GM12878 (cell line): Measurements from ENCODE around the gene ZNF276. TPM values are rescaled to one million over a fixed set of nuclear protein-coding genes. Genes with fewer than 3 reads are reported as not detected.

Experiments
- ASH2L ChIP-seq: fragments of 300-600, 200-600 bp; sonication (generic); IDR thresholded peaks from 2 replicates; pipeline ENCODE4 v1.6.1; 2017; ENCODE audit warnings: low read depth, mild to moderate bottlenecking, borderline replicate concordance
- ATF2 ChIP-seq: IDR thresholded peaks from 2 replicates; pipeline ENCODE4 v1.6.1; 2012; ENCODE audit warnings: low read length, inconsistent platforms
- ATF7 ChIP-seq: fragments of 450-650 bp; IDR thresholded peaks from 2 replicates; pipeline ENCODE4 v1.6.1; 2016; ENCODE audit warnings: low read depth, mild to moderate bottlenecking
- BACH1 ChIP-seq: fragments of 450-650 bp; IDR thresholded peaks from 2 replicates; pipeline ENCODE4 v1.6.1; 2017; ENCODE audit warnings: mild to moderate bottlenecking, borderline replicate concordance
- BHLHE40 ChIP-seq, 2 experiments: fragments of 450-650 bp in 1 of 2; IDR thresholded peaks; 2 replicates each; pipeline ENCODE4 v1.6.1; 2011 to 2017; ENCODE audit warnings: low read depth in 2 of 2, borderline replicate concordance in 1 of 2, improper control_type of control experiment in 1 of 2, low read length in 1 of 2, mild to moderate bottlenecking in 1 of 2
- CBFB ChIP-seq: IDR thresholded peaks from 2 replicates; pipeline ENCODE4 v1.6.1; 2016; ENCODE audit warnings: antibody characterized with exemption, low read depth
- CBX3 ChIP-seq: fragments of 200-600 bp; sonication (generic); IDR thresholded peaks from 2 replicates; pipeline ENCODE4 v1.6.1; 2016; ENCODE audit warnings: low read depth, borderline replicate concordance
- ETV6 ChIP-seq, 2 experiments: fragments of 450-650 bp in 1 of 2; IDR thresholded peaks in 1 of 2; conservative IDR thresholded peaks in 1 of 2; 2 replicates each; pipeline ENCODE4 v1.6.1; 2014; ENCODE audit warnings: antibody characterized with exemption in 1 of 2, borderline replicate concordance in 1 of 2, low read depth in 1 of 2, mild to moderate bottlenecking in 1 of 2, moderate library complexity in 1 of 2
- EZH2 ChIP-seq: IDR thresholded peaks from 2 replicates; pipeline ENCODE4 v1.6.1; 2012; ENCODE audit warnings: low read depth, mild to moderate bottlenecking, control low read depth, inconsistent platforms, low read length, borderline replicate concordance; ENCODE audit not compliant: control insufficient read depth
- JUND ChIP-seq: IDR thresholded peaks from 2 replicates; pipeline ENCODE4 v1.6.1; 2012; ENCODE audit warnings: low read depth, mild to moderate bottlenecking, low read length, improper control_type of control experiment, moderate library complexity
- MXI1 ChIP-seq: fragments of 150-350 bp; IDR thresholded peaks from 2 replicates; pipeline ENCODE4 v1.6.1; 2011; ENCODE audit warnings: low read depth, mild to moderate bottlenecking, inconsistent platforms, low read length, improper control_type of control experiment
- NFIC ChIP-seq: IDR thresholded peaks from 2 replicates; pipeline ENCODE4 v1.6.1; 2012; ENCODE audit warnings: low read depth, mild to moderate bottlenecking, inconsistent platforms, low read length, moderate library complexity
- NFXL1 ChIP-seq: fragments of 450-650 bp; IDR thresholded peaks from 2 replicates; pipeline ENCODE4 v1.6.1; 2017; ENCODE audit warnings: antibody characterized with exemption, mild to moderate bottlenecking, borderline replicate concordance
- NR2F1 ChIP-seq: fragments of 450-650 bp; conservative IDR thresholded peaks from 2 replicates; pipeline ENCODE4 v1.6.1; 2017; ENCODE audit warnings: mild to moderate bottlenecking
- POLR2A ChIP-seq: IDR thresholded peaks from 2 replicates; pipeline ENCODE4 v1.6.1; 2011; ENCODE audit warnings: low read depth, mild to moderate bottlenecking, low read length
- REST ChIP-seq: IDR thresholded peaks from 2 replicates; pipeline ENCODE4 v1.6.1; 2012; ENCODE audit warnings: mild to moderate bottlenecking, low read depth, low read length
- SIN3A ChIP-seq: IDR thresholded peaks from 2 replicates; pipeline ENCODE4 v1.6.1; 2012; ENCODE audit warnings: low read depth, low read length, improper control_type of control experiment
- SMARCA5 ChIP-seq: fragments of 450-650 bp; IDR thresholded peaks from 2 replicates; pipeline ENCODE4 v1.6.1; 2017; ENCODE audit warnings: mild to moderate bottlenecking
- STAT1 ChIP-seq: fragments of 450-650 bp; conservative IDR thresholded peaks from 2 replicates; pipeline ENCODE4 v1.6.1; 2014; ENCODE audit warnings: antibody characterized with exemption, mild to moderate bottlenecking
- TAF1 ChIP-seq: IDR thresholded peaks from 2 replicates; pipeline ENCODE4 v1.6.1; 2011; ENCODE audit warnings: mild to moderate bottlenecking, low read depth, low read length, borderline replicate concordance
- TARDBP ChIP-seq: IDR thresholded peaks from 2 replicates; pipeline ENCODE4 v1.6.1; 2016; ENCODE audit warnings: borderline replicate concordance
- TCF7 ChIP-seq: IDR thresholded peaks from 2 replicates; pipeline ENCODE4 v1.6.1; 2014; ENCODE audit warnings: antibody characterized with exemption, borderline replicate concordance
- ZBTB4 ChIP-seq: fragments of 450-650 bp; formaldehyde crosslinking; IDR thresholded peaks from 2 replicates; pipeline ENCODE4 v1.4.0; 2022; ENCODE audit warnings: mild to moderate bottlenecking, moderate library complexity
- polyA plus RNA-seq, 11 experiments: library from polyadenylated mRNA; depleted of rRNA in 4 of 11; unstranded in 6 of 11; stranded (reverse) in 5 of 11; fragments of >200 nt; fragmentation: Nextera tagmentation in 4 of 11; fragmentation: Illumina TruSeq in 1 of 11; extraction: Ambion mirVana in 4 of 11; extraction: Trizol in 1 of 11; gene quantifications; 1 replicate in 1 of 11; 2 replicates in 10 of 11; pipeline versions ENCODE4 v1.2.1 to v1.2.3, GENCODE V29; 2011 to 2016; ENCODE audit warnings: inconsistent platforms in 2 of 11, missing spikeins in 2 of 11, low read depth in 1 of 11
- total RNA-seq, 4 experiments: library from RNA; depleted of rRNA in 3 of 4; stranded (reverse); fragments of >200 nt in 3 of 4; fragmentation: Illumina TruSeq in 1 of 4; extraction: Trizol in 1 of 4; gene quantifications; 2 replicates each; pipeline versions ENCODE4 v1.2.1 to v1.2.3, GENCODE V29; 2013 to 2021

The ZNF276 gene
- total and polyA plus RNA-seq, 10 of the 15 experiments (the other 5 are each of a cell fraction or from before 2014, with no cell fraction given) = 0.27 to 22.7 (median 8.7) TPM

GRCh38 chr16:89687092-89687940 is 34.0 kb upstream of the ZNF276 start (continued):
- TF ChIP-seq ATF2 (no peak), SIN3A (no peak; the same call in 1 of the 2 replicates), EZH2 (no peak), ZBTB4 (CRISPR knock-in tag) (no peak), TCF7 (no peak), POLR2A (no peak), NFXL1 (no peak), NR2F1 (peak; percentile 75), TAF1 (no peak), ASH2L (no peak), CBX3 (no peak), STAT1 (no peak), REST (no peak), MXI1 (peak; percentile 85), TARDBP (no peak), ATF7 (0 out of 2 replicates have a peak, but pooled peaks have one; percentile 19), BHLHE40 (IDR thresholded peaks at IDR 0.05; ENCODE audit: borderline replicate concordance in 1 of 2, low read depth in 2 of 2, low read length in 1 of 2) (peak in 1 of 2 experiments; percentile 57; a peak in 2 of 4 replicates), SMARCA5 (no peak), JUND (no peak), ETV6 (conservative IDR thresholded peaks at IDR 0.05 in 1 of 2, IDR thresholded peaks at IDR 0.05 in 1 of 2; ENCODE audit: borderline replicate concordance in 1 of 2, low read depth in 1 of 2) (no peak), BACH1 (no peak), NFIC (no peak), CBFB (no peak)
